GM12873 (cell line): ENCODE data around the gene GGTLC3.
"Not testable (repeated sequence)": the region's sequence is repeated elsewhere in the genome, so short reads cannot be mapped to it uniquely, and the experiment has no call there.

ENCODE experiments used
- TF ChIP-seq, protein P1 (sequence below): IDR thresholded peaks from 2 replicates; pipeline ENCODE4 v1.5.1; 2012; ENCODE audit warnings: low read depth, mild to moderate bottlenecking, moderate library complexity, low read length, control low read depth; ENCODE audit not compliant: insufficient read depth; ENCODE audit errors: missing control alignments

Gene GGTLC3

DNA sequence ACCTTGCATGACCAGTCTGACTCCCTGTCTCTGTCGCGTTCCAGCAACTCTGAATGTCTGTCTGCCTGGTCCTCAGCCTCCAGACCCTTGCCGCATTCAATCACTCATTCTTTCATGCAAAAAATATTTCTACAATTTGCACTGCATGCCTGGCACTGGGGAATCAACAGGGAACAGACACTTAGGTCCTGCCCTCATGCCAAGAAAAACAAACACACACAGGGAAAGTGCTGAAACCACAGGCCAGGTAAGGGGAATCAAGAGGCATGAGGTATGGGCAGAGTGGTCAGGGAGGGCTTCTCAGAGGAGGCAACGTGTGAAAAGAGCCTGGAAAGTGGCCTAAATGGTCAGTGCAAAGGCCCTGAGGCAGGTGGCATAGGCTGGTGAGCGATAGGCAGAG lies at the start of gene GGTLC3:
Gene GGTLC3 (minus strand): TSS at position 101 of the 400 bp plus-strand sequence. CDS start 264 bp downstream, outside the sequence.
- TF ChIP-seq, protein P1, sequence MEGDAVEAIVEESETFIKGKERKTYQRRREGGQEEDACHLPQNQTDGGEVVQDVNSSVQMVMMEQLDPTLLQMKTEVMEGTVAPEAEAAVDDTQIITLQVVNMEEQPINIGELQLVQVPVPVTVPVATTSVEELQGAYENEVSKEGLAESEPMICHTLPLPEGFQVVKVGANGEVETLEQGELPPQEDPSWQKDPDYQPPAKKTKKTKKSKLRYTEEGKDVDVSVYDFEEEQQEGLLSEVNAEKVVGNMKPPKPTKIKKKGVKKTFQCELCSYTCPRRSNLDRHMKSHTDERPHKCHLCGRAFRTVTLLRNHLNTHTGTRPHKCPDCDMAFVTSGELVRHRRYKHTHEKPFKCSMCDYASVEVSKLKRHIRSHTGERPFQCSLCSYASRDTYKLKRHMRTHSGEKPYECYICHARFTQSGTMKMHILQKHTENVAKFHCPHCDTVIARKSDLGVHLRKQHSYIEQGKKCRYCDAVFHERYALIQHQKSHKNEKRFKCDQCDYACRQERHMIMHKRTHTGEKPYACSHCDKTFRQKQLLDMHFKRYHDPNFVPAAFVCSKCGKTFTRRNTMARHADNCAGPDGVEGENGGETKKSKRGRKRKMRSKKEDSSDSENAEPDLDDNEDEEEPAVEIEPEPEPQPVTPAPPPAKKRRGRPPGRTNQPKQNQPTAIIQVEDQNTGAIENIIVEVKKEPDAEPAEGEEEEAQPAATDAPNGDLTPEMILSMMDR = not testable (repeated sequence)

DNA sequence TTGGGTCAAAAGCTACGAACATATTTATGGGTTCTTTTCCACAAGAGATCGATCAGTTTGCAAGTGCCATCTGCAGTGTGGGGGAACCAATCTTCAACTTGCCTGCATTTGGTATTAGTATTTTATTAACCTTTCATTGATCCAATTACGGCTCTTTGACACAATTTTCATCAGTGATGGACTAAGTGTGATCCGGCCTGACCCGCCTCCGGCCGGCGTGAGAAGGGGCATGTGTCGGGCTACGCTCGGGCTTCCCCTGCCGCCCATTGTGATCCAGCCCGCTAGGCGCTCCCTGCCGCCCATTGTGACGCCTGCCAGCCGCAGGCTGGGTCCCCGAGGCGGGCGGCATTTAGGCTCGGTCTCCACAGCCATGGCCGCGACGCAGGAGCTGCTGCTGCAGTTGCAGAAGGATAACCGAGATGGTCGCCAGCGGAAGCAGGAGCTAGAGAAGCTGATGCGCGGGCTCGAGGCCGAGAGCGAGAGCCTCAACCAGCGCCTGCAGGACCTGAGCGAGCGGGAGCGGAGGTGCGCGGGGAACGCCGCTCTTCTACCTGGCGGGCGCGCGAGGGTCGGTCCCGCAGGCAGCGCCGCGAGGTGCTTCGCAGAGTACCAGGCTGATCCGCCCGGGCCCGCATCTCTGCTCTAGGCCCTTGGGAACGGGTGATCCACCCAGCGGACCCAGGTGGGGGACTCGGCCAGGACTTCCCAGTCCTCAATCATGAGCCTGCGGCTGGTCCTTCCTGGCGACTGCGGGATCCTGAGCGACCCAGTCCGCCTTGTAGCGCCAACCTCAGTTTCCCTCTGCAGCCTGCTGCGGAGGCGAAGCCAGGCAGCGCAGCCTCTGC lies 10.0 kb upstream of the GGTLC3 start, which contains the start of gene TMEM191B:
Gene TMEM191B (plus strand): TSS at position 51 of the 845 bp plus-strand sequence. CDS start 179 bp downstream, at position 230.
- TF ChIP-seq, protein P1 = not testable (repeated sequence)
